VCaP (cell line): Measurements from ENCODE around the gene RAF1.

Experiments used
- H3K27ac ChIP-seq: fragments of 450-650 bp; 2 replicates; pipeline ENCODE4 v1.5.1; 2017
- CTCF ChIP-seq: fragments of 450-650 bp; conservative IDR thresholded peaks from 2 replicates; pipeline ENCODE4 v1.5.1; 2017; ENCODE audit warnings: mild to moderate bottlenecking, moderate library complexity

RAF1 gene

GRCh38 chr3:12663936-12664908, at the start of gene RAF1:
TSS of gene RAF1 (minus strand) at chr3:12664117. CDS start at chr3:12618721, 45,396 bp downstream.
- no peak for TF ChIP-seq CTCF
- H3K27ac ChIP-seq: peak within 1 kb of the TSS; percentile 100

GRCh38 chr3:12710062-12710461, 46.1 kb upstream of the RAF1 start:
- no peak overlapping the region for H3K27ac ChIP-seq
- TF ChIP-seq CTCF: no peak

- H3K27ac ChIP-seq: no peak overlapping the region
- TF ChIP-seq CTCF: no peak
Observed at GRCh38 chr3:12709334-12709733, 45.4 kb upstream of the RAF1 start.

GRCh38 chr3:12708584-12709192, 44.8 kb upstream of the RAF1 start:
- TF ChIP-seq CTCF: no peak
- no peak overlapping the region for H3K27ac ChIP-seq

GRCh38 chr3:12707449-12707848, 43.5 kb upstream of the RAF1 start:
- H3K27ac ChIP-seq: no peak overlapping the region
- no peak for TF ChIP-seq CTCF

GRCh38 chr3:12706504-12707253, 42.8 kb upstream of the RAF1 start:
- TF ChIP-seq CTCF: peak; percentile 85
- H3K27ac ChIP-seq: no peak overlapping the region

- no peak overlapping the region for H3K27ac ChIP-seq
- no peak for TF ChIP-seq CTCF
Observed at GRCh38 chr3:12705981-12706380, 42.1 kb upstream of the RAF1 start.
